RWPE2 (cell line): ENCODE data around the gene CRABP2.

Source experiments
- ATAC-seq: fragments of 200-7000 bp; cut with Tn5 transposase; 3 replicates; pipeline ENCODE4 v1.9.1; 2021; ENCODE audit warnings: low read depth
- DNase-seq: peaks from one replicate; pipeline ENCODE4 v3.0.0-alpha.2; 2020; ENCODE audit warnings: low spot score
- H3K27ac ChIP-seq: fragments of 450-650 bp; 2 replicates; pipeline ENCODE4 v1.5.1; 2017; ENCODE audit warnings: mild to moderate bottlenecking; ENCODE audit not compliant: poor library complexity, severe bottlenecking
- H3K27me3 ChIP-seq: fragments of 250-450 bp; sonication (Bioruptor Pico); 2 replicates; pipeline ENCODE4 v1.5.1; 2021; ENCODE audit warnings: mild to moderate bottlenecking, moderate library complexity; ENCODE audit not compliant: insufficient read depth, poor library complexity, severe bottlenecking
- H3K36me3 ChIP-seq: fragments of 250-450 bp; sonication (Bioruptor Pico); 2 replicates; pipeline ENCODE4 v1.5.1; 2020; ENCODE audit warnings: low read depth, mild to moderate bottlenecking, moderate library complexity
- H3K4me1 ChIP-seq: fragments of 250-450 bp; sonication (Bioruptor Pico); 2 replicates; pipeline ENCODE4 v1.5.1; 2021; ENCODE audit warnings: mild to moderate bottlenecking, moderate library complexity; ENCODE audit not compliant: insufficient read depth, poor library complexity, severe bottlenecking
- H3K4me3 ChIP-seq: fragments of 250-450 bp; sonication (Bioruptor Pico); 2 replicates; pipeline ENCODE4 v1.5.1; 2021; ENCODE audit warnings: mild to moderate bottlenecking, moderate library complexity; ENCODE audit not compliant: severe bottlenecking
- H3K9me3 ChIP-seq: fragments of 250-450 bp; sonication (Bioruptor Pico); 2 replicates; pipeline ENCODE4 v1.5.1; 2021; ENCODE audit warnings: mild to moderate bottlenecking, moderate library complexity; ENCODE audit not compliant: severe bottlenecking
- CTCF ChIP-seq: fragments of 450-650 bp; IDR thresholded peaks from one replicate; pipeline ENCODE4 v1.5.1; 2017; ENCODE audit warnings: mild to moderate bottlenecking, moderate library complexity; ENCODE audit not compliant: poor library complexity, severe bottlenecking

The CRABP2 gene

DNA sequence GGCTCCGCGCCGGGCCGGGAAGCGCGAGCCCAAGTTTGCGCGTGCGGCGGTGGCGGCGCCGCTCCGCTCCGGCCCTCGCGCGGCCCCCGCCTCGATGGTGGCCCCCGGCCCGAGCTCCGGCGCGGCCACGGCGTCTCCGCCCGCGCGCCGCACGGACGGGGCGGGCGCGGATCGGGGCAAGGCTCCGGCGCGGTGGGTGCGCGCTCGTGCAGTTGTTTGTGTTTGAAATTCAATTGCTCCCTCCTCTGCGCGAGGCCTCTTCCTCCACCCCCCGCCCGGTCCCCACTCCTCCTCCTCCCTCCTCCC, 46.0 kb upstream of the CRABP2 start, which contains the start of gene HDGF:
Gene HDGF, minus strand, starts transcription at position 225 of the 306 bp plus-strand sequence. CDS start 246 bp downstream, outside the sequence.
- ATAC-seq = no peak
- H3K4me3 ChIP-seq = peak within 1 kb of the TSS; percentile 67
- no peaks in the 10 kb centered on the region for H3K9me3 ChIP-seq
- TF ChIP-seq CTCF = no peak
- peak within 1 kb of the TSS; percentile 98 for H3K27ac ChIP-seq
- H3K27me3 ChIP-seq = no peaks in the 10 kb centered on the region
- DNase-seq = no peak
- peaks cover 28% of the 10 kb centered on the region for H3K4me1 ChIP-seq
- peaks cover 19% of the 10 kb centered on the region for H3K36me3 ChIP-seq

GRCh38 chr1:156750711-156751450, 45.5 kb upstream of the CRABP2 start:
- no peak for TF ChIP-seq CTCF
- H3K27me3 ChIP-seq = no peaks in the 10 kb centered on the region
- H3K27ac ChIP-seq = peak overlapping the region; percentile 98
- no peaks in the 10 kb centered on the region for H3K9me3 ChIP-seq
- H3K4me1 ChIP-seq = peaks cover 33% of the 10 kb centered on the region
- H3K36me3 ChIP-seq = peaks cover 24% of the 10 kb centered on the region
- peak overlapping the region; percentile 67 for H3K4me3 ChIP-seq
- no peak for ATAC-seq
- no peak for DNase-seq

- ATAC-seq = peak; percentile 47
- H3K9me3 ChIP-seq = no peaks in the 10 kb centered on the region
- peak; percentile 84 for DNase-seq
- peaks cover 33% of the 10 kb centered on the region for H3K4me1 ChIP-seq
- H3K27ac ChIP-seq = peak overlapping the region; percentile 98
- H3K4me3 ChIP-seq = peak overlapping the region; percentile 67
- TF ChIP-seq CTCF = no peak
- peaks cover 30% of the 10 kb centered on the region for H3K36me3 ChIP-seq
- H3K27me3 ChIP-seq = no peaks in the 10 kb centered on the region
Observed at GRCh38 chr1:156750191-156750672, 44.8 kb upstream of the CRABP2 start.

DNA sequence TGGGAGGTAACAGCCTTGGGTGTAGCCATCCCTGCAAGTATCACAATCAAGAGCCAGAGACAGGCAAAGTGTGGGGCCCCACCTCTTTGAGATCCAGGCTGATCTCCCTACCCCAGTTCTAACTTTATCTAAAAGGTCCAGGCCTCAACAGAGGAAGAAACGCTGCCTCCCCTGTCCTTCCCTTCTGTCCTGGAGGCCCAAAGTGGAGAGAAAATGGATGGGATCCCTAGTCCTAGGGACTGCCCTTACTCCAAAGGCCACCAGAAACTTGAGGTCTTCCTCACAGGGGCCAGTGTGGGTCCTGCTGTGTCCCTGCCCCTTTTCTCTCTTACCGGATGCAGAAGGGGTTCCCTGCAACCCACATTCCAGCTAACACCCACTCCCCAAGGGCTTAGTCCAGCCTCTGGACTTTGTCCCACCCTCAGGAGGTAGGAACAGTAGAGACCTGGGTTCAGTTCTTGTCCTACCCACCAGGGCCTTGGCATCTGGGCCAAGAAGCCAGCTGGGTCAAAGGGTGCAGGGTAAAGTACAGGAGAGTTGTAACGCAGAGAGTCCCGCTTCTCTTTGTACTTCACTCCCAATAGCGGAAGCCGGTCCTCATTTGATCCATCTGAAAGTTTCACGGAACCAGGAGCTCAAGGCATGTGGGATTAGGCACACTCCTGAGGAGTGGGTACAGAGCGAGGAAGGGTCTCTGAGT, 44.2 kb upstream of the CRABP2 start:
- no peak for DNase-seq

More for the DNA sequence above, 44.2 kb upstream of the CRABP2 start:
- peaks cover 37% of the 10 kb centered on the region for H3K36me3 ChIP-seq
- peaks cover 33% of the 10 kb centered on the region for H3K4me1 ChIP-seq
- no peaks in the 10 kb centered on the region for H3K9me3 ChIP-seq
- H3K27ac ChIP-seq = peak overlapping the region; percentile 98
- no peak for TF ChIP-seq CTCF
- ATAC-seq = no peak
- peak overlapping the region; percentile 67 for H3K4me3 ChIP-seq
- no peaks in the 10 kb centered on the region for H3K27me3 ChIP-seq
